GM21737 (cell line): ENCODE results near the gene NPIPB8.
"Not testable (repeated sequence)": the region's sequence is repeated elsewhere in the genome, so short reads cannot be mapped to it uniquely, and the experiment has no call there.

Source experiments
- ATAC-seq: cut with Tn5 transposase; IDR thresholded peaks from one replicate; pipeline ENCODE4 v1.9.1; 2021; ENCODE audit warnings: mild to moderate bottlenecking, moderate library complexity; ENCODE audit not compliant: unreplicated experiment

The NPIPB8 gene

DNA sequence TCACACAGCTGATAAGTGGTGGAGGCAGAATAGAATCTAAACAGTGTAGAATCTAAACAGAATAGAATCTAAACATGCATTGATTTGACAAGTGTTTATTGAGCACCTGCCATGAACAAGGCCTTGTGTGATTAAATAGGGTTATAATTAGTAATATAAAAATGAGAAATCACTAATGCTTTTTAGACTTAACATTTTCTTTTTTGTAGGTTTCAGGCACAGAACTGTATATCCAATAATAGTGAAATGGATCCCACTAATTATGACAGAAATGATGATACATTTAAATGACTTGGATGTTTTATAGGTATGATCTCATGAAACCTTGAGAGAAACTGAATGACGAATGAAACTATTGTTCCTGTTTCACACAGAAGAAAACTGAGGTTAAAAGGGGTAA is at the start of gene NPIPB8:
Gene NPIPB8, plus strand, starts transcription at position 301 of the 400 bp plus-strand sequence. CDS start 296 bp downstream, outside the sequence.
- not testable (repeated sequence) for ATAC-seq

DNA sequence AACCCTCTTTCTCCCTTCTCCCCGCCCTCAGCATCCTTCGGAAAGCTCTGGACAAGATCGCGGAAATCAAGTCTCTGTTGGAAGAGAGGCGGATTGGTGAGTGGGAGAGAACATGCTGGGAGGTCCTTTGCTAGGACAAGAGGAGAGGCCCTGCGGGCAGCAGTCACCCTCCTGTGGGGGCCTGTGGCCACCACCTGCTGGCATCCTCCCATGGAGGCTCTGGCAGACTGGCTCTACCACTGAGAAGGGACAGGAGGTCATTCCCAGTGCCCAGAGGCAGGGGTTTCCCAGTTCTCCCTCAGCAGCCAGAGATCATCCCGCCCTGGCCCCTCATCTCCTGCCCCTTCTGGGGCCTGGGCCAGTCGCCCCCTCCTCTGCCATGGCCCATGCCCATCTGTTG is 48.8 kb upstream of the NPIPB8 start:
- ATAC-seq: no peak

DNA sequence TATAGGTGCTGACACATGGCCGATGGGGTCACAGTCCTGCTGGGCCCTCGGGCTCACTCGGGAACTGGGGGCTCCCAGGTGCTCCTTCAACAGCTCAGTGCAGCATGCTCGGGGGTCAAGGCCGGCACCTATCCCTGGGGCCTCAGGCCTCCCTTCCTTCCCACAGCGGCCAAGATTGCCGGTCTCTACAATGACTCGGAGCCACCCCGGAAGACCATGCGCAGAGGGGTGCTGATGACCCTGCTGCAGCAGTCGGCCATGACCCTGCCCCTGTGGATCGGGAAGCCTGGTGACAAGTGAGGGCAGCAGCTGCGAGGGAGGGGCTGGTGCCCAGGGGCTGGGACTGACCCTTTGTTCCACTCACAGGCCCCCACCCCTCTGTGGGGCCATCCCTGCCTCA is 47.9 kb upstream of the NPIPB8 start:
- ATAC-seq: no peak

DNA sequence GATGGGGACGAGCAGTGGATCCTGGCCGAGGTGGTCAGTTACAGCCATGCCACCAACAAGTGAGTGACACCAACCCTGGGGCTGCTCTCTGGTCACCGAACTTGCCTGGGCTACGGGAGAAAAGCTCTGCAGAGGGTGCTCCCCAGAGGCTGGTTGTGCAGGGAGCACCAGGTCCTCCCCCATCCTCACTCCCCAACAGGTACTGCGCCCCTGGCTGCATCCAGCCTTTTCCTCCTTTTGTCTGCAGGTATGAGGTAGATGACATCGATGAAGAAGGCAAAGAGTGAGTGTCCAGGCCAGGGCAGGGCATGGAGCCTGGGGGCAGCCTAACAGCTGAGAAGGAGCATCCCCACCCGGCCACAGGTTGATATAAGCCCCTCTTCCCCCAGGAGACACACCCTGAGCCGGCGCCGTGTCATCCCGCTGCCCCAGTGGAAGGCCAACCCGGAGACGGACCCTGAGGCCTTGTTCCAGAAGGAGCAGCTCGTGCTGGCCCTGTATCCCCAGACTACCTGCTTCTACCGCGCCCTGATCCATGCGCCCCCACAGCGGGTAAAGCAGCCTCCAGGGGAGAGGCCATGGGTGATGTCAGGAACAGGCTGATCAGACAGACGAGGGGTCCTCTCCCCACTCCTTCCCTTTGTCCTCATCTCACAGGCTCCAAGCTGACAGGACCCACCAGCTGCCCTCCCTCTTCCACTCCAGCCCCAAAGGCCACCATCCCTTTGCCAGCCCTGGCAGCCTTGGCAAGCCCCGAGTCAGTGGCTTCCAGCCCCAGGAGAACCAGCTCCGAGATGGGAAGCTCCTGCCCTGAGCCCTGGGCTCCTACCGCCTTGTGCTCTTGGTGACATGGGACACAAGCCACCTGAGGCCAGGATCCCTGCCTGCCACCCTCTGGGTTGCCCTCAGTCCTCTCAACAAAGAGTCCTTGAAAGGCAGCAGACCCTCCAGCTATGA is 47.2 kb upstream of the NPIPB8 start:
- ATAC-seq: no peak

DNA sequence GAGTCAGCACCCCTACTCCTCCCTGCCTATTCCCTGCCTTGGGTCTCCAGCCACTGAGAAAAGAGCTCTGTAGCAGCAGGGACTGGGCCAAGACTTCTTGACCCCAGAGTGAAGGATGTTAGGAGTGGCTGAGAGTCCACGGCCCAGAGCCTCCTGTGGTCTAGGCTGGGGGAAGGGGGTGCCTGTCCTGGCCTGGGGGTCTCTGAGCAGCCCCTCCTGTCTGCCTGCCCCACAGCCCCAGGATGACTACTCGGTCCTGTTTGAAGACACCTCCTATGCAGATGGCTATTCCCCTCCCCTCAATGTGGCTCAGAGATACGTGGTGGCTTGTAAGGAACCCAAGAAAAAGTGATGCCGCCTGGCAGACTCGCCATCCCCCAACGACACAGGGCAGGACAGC is 46.5 kb upstream of the NPIPB8 start:
- ATAC-seq: no peak

DNA sequence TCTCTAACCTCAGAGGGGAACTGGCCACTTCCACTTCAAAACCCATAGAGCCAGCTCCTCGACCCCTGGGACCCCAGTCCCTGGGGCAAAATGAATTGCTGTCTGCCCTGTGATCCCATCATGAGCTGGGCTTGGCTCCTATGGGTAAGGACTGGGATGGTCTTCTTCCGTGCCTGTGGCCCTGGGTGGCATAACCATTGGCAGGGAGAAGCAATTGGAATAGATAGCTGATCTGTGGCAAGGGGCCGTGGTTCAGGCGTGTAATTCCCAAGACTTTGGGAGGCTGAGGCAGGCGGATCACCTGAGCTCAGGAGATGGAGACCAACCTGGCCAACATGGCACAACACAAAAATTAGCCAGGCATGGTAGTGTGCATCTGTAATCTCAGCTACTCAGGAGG is 45.4 kb upstream of the NPIPB8 start:
- no peak for ATAC-seq

DNA sequence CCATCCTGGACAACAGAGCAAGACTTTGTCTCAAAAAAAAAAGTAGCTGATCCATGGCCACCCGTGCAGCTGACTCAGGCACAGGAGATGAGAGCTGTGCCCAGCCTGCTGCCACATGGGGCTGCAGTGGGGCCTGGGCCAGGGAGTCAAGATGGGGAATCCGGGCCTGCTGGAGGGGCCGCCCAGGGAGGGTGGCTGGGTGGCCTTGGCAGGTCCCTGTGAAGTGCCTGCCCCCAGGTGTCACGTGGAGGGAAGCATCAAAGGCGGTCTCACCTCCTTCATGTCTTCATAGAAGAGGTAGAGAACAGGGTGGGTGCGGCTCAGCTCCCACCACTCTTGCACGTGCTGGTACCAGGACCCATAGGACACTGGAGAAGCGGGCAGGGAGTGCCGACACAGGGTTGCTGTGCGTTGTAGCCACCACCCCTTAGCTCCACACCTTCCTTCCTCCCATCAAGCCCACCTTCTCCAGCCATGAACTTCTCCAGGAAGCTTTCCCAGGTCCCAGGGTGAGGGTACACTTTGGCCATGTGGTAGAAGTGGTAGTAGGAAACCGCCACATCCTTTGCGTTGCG is 44.8 kb upstream of the NPIPB8 start:
- ATAC-seq: no peak

DNA sequence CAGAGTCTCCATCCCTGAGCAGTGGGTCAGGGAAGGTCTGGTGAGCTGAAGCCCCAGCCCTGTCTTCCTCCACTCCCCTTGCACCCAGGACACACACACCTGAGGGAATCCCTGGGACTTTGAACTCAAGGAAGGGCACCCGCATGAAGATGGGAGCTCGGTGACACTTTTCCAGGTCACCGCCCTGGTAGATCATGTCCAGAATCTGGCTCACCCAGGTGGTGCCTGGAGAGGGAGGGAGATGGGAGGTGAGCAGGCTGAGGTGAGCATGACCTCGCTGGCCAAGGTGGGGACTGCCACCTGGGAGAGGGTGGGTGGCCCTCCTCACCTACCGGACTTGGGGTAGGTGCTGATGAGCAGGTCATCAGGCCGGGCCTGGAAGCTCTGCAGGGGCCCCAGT is 42.4 kb upstream of the NPIPB8 start:
- not testable (repeated sequence) for ATAC-seq

DNA sequence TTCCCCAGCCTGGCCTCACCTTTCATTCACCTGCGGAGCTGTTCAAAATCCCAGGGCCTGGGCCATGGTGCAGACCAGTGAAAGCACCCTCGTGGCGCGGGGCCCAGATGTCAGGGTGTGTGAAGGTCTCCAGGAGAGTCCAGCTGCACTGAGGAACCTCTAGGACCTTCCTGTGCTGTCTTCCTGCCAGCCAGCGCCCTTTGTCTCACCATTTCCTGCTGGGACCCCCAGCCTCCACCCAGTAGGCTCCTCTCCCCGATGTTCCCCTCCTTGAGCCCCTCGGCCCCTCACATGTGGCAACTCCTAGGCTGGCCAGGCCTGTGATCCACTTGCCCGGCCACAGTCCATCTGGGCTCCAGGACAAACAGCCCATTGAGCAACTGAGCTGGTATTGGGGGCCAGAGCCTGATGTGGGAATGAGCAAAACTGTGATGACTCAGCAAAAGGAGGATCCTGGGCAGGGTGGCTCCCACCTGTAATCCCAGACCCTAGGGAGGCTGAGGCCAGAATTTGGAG is 41.7 kb upstream of the NPIPB8 start:
- no peak for ATAC-seq

DNA sequence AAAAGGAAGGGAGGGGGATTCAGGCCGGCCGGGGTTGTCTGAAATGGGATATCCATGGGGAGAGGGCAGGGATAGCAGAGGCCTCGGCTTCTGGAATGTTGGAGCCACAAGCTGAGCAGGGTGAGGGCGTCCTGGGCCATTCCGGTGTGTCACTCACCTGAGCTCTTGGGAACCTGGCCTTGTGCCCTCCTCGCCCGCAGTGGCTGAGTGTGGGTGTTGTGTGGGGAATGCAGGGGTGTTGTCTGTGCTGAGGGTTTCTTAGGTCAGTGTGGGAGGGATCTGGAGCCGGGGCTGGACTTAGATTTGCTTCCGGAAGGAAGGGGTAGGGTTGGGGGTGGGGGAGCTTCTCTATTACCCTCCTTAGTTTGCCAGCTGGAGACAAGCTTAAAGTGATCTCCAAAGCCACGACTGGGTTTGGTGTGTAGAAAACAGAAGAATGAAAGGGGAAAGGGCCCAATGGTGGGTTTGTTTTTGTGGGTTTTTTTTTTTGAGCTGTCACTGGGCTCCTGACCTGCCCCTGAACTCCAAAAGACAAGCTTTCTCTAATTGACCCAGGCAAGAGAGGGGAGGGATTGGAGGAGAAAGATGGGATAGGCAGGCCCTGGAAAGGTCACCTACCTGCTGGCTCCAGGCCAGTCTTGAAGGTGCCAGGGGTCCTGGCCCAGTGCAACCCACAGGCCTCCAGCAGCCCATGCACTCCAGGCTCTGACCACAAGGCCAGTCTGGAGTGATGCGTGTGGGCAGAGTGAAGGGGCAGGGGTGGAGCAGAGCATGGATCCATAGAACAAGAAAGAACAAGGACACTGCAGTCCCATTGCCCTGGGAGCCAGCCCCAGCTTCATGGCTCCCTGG is 40.8 kb upstream of the NPIPB8 start, which contains the start of gene SULT1A2:
Gene SULT1A2, minus strand, starts transcription at position 211 of the 852 bp plus-strand sequence. CDS start 1,120 bp downstream, outside the sequence.
- ATAC-seq: no peak

DNA sequence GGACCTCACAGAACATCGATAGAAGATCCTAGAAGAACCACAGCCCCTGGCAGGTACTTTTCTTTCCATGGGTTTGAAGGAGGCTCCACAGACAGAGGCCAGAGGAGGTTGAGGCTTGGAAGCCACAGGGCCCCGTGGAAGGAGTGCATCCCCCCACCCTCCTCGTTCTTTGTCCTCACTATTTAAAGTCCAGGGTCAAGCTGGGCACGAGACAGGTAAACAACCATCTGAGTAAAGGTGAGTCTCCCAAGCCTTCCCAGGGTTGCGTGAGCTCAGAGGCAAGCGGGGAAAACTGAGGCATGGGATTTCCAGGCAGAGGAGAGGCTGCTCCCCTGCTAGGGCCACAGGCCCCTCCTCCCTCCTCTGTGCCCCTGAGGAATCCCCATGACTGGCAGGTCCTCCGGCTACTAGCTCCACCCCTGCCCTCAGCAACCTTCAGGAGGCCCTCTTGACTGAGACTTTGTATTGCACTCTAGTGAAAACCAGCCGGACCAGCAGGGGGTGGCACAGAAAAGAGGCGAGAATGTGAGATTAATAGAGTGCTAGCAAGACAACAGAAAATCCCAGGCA is 40.1 kb upstream of the NPIPB8 start:
- ATAC-seq: no peak

DNA sequence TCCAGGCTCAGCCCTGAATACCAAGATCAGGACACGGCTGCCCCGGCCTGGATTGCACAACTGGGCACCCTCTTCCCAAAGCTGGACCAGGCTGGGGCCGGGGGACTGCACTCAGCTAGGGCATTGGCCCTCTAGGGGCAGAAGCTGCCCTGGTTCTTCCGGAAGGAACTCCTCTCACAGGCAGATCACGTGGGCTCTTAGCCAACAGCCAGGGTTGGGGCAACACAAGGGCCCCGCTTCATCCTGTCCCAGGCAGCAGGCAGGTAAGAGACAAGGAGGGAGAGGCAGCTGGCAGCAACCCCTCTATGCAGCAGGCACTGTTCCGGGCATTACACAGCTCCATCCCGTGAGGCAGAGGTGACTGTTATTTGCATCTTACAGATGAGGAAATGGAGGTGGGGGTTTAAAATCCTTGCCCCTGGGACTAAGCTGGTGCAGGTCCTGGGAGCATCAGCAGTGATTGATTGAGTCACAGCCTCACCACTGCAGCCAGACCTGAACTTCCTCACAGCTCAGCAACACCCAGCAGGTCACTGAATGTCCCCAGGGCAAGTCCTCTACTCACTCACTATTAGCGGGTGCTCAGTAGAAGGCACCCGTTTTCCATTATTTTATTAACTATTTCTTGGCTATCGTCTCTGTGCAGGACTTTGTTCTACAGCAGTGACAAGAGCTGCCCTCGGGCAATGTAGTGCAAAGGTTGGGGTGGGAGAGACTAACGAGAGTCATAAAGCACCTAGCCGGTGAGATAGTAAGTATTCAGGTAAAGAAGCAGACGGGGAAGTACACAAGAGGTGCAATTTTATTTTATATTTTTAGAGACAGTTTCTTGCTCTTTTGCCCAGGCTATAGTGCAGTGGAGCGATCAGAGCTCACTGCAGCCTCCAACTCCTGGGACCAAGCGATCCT is 38.2 kb upstream of the NPIPB8 start:
- ATAC-seq: not testable (repeated sequence)

DNA sequence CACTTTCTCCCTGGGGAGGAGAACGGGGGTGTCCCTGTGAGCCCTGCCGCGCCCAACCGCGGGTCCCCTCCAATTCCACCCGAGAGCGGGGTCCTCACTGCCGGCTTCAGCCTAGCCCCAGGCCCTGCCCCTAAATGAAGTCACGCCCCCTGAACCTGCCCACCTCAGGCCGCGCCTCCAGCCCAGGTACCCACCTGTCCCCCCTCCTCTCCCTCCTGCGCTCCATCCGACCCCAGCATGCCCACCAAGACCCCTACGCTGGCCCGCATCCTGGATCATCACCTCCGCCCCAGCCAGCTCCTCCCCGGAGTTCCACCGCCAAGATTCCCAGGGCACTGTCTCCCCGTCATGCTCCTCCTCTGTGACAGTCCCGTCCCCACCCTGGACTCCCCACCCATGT is 36.9 kb upstream of the NPIPB8 start:
- ATAC-seq: not testable (repeated sequence)

DNA sequence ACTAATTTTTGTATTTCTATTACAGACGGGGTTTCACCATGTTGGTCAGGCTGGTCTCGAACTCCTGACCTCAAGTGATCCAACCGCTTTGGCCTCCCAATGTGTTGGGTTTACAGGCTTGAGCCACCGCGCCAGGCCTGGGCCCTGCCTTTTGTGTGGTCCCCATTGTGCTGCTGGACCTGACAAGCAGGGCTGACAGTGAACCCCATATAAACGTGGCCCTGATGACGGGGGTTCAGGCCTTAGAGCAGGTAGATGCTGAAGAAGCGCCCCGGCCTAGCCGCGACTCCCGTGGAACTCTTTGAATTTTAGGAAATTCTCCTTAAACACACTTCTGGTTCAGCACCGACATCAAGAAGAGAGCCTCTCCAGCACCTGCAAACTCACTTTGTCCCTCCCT is 36.3 kb upstream of the NPIPB8 start:
- ATAC-seq: not testable (repeated sequence)

DNA sequence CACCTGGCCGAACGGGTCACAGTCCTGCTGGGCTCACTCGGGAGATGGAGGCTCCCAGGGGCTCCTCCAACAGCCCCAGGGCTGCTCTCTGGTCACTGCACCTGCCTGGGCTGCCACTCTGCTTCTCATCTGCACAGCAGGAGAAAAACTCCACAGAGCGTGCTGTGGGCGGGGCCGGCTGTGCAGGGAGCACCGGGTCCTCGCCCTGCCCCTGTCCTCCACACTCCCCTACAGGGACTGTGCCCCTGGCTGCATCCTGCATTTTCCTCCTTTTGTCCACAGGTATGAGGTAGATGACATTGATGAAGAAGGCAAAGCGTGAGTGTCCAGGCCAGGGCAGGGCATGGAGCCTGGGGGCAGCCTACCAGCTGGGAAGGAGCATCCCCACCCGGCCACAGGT is 35.8 kb upstream of the NPIPB8 start:
- ATAC-seq: not testable (repeated sequence)

DNA sequence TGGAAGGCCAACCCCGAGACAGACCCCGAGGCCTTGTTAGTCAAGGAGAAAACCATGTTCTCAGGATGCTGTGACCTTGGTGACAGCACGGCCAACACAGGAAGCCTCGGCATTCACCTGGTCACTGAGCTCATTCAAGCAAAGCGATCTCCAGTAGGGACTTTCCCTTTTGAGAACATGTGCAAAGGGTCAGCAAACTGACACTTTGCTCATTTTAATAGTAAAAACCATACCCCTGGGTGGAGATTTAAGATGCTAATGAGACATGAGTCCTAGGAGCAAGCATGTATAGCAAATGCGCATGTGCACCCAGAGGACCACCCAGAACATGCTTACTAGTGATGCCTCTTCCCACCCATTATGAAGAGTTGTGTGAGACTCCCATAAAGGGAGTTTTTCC is 35.3 kb upstream of the NPIPB8 start:
- no peak for ATAC-seq

DNA sequence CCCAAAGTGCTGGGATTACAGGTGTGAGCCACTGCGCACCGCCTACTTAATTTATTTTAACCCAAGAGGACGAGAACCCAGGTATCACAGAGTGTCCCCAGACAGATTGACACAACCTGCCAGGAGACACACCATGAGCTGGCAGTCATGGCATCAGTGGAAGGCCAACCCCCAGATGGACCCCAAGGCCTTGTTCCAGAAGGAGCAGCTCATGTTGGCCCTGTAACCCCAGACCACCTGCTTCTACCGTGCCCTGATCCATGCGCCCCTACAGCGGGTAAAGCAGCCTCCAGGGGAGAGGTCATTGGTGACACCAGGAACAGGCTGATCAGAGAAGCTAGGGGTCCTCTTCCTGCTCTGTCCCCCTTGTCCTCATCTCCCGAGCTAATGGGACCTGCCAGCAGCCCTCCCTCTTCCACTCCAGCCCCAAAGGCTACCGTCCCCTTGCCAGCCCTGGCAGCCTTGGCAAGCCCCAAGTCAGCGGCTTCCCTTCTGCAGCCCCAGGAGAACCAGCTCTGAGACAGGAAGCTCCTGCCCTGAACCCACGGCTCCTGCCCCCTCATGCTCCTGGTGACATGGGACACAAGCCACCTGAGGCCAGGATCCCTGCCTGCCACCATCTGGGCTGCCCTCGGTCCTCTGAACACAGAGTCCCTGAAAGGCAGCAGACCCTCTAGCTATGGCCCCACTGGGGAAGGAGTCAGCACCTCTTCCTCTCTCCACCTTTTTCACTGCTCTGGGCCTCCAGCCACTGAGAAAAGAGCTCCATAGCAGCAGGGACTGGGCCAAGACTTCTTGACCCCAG is 34.3 kb upstream of the NPIPB8 start:
- ATAC-seq: no peak

DNA sequence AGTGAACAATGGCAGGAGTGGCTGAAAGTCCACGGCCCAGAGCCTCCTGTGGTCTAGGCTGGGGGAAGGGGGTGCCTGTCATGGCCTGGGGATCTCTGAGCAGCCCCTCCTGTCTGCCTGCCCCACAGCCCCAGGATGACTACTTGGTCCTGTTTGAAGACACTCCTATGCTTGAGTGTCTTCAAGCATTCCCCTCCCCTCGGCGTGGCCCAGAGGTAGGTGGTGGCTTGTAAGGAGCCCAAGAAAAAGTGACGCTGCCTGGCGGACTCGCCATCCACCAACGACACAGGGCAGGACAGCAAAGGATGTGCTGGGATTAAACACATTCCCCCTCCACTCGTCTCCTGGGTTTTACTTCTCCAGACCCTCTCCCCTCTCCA is 33.7 kb upstream of the NPIPB8 start:
- ATAC-seq: no peak
